MM.1S (cell line): ENCODE data around the gene BCAS4.

Experiments
- DNase-seq: peaks from one replicate; pipeline ENCODE4 v3.0.0-alpha.2; 2015
- H2AFZ ChIP-seq: fragments of 300-600 bp; sonication (generic); 2 replicates; pipeline ENCODE4 v1.6.0; 2016; ENCODE audit warnings: antibody characterized with exemption, low read length
- H3F3A ChIP-seq: fragments of 300-600 bp; sonication (generic); 2 replicates; pipeline ENCODE4 v1.6.1; 2016; ENCODE audit warnings: mild to moderate bottlenecking, antibody characterized with exemption, low read length, moderate library complexity, mixed read lengths; ENCODE audit not compliant: insufficient read depth
- H3K27ac ChIP-seq: fragments of 300-600 bp; sonication (generic); 2 replicates; pipeline ENCODE4 v1.5.1; 2016; ENCODE audit warnings: mild to moderate bottlenecking, low read length
- H3K27me3 ChIP-seq: fragments of 300-600 bp; sonication (generic); replicated peaks from 2 replicates; pipeline ENCODE4 v1.6.0; 2016; ENCODE audit warnings: low read length; ENCODE audit not compliant: insufficient read depth
- H3K36me3 ChIP-seq: fragments of 300-600 bp; sonication (generic); replicated peaks from 2 replicates; pipeline ENCODE4 v1.6.1; 2016; ENCODE audit warnings: mild to moderate bottlenecking, low read length, mixed read lengths; ENCODE audit not compliant: insufficient read depth
- H3K4me1 ChIP-seq: fragments of 300-600 bp; sonication (generic); 2 replicates; pipeline ENCODE4 v1.6.1; 2016; ENCODE audit warnings: low read length, mixed read lengths
- H3K4me2 ChIP-seq: fragments of 300-600 bp; sonication (generic); 2 replicates; pipeline ENCODE4 v1.6.0; 2016; ENCODE audit warnings: low read depth, low read length
- H3K4me3 ChIP-seq: fragments of 300-600 bp; sonication (generic); 2 replicates; pipeline ENCODE4 v1.5.1; 2016; ENCODE audit warnings: low read length, mixed read lengths
- H3K79me2 ChIP-seq: fragments of 300-600 bp; sonication (generic); 2 replicates; pipeline ENCODE4 v1.6.1; 2016; ENCODE audit warnings: mixed run types, low read length, mixed read lengths
- H3K9ac ChIP-seq: fragments of 300-600 bp; sonication (generic); 2 replicates; pipeline ENCODE4 v1.6.1; 2016; ENCODE audit warnings: low read length, mixed read lengths
- H3K9me2 ChIP-seq: fragments of 300-600 bp; sonication (generic); replicated peaks from 2 replicates; pipeline ENCODE4 v1.6.1; 2016; ENCODE audit warnings: mild to moderate bottlenecking, low read length, mixed read lengths; ENCODE audit not compliant: insufficient read depth
- H3K9me3 ChIP-seq: fragments of 300-600 bp; sonication (generic); replicated peaks from 2 replicates; pipeline ENCODE4 v1.6.1; 2016; ENCODE audit warnings: mild to moderate bottlenecking, low read length, mixed read lengths; ENCODE audit not compliant: insufficient read depth
- H4K20me1 ChIP-seq: fragments of 300-600 bp; sonication (generic); 2 replicates; pipeline ENCODE4 v1.6.1; 2016; ENCODE audit warnings: mild to moderate bottlenecking, low read length, moderate library complexity, mixed read lengths; ENCODE audit not compliant: insufficient read depth
- CTCF ChIP-seq: fragments of 300-600 bp; sonication (generic); IDR thresholded peaks from 2 replicates; pipeline ENCODE4 v1.5.1; 2016; ENCODE audit warnings: antibody characterized with exemption, low read length, mixed read lengths
- EZH2 ChIP-seq: fragments of 300-600 bp; sonication (generic); optimal IDR thresholded peaks from 2 replicates; pipeline ENCODE3; 2017; ENCODE audit warnings: low read depth, mild to moderate bottlenecking, antibody characterized with exemption, low read length, mixed read lengths
- EZH2phosphoT487 ChIP-seq: fragments of 300-600 bp; sonication (generic); IDR thresholded peaks from 2 replicates; pipeline ENCODE4 v1.6.1; 2018; ENCODE audit warnings: antibody characterized with exemption, low read length

BCAS4 gene

GRCh38 chr20:50754420-50754819, 40.4 kb upstream of the BCAS4 start:
- no peaks in the 10 kb centered on the region for H3K9me3 ChIP-seq
- no peak overlapping the region for H3K4me3 ChIP-seq
- no peaks in the 10 kb centered on the region for H3K27me3 ChIP-seq
- no peaks in the 10 kb centered on the region for H4K20me1 ChIP-seq
- DNase-seq = no peak
- no peaks in the 10 kb centered on the region for H3K36me3 ChIP-seq
- no peak overlapping the region for H2AFZ ChIP-seq
- TF ChIP-seq EZH2 (no peak), EZH2phosphoT487 (no peak), CTCF (no peak)
- H3K27ac ChIP-seq = no peak overlapping the region
- H3K9ac ChIP-seq = no peak overlapping the region
- no peaks in the 10 kb centered on the region for H3F3A ChIP-seq
- no peaks in the 10 kb centered on the region for H3K9me2 ChIP-seq
- no peaks in the 10 kb centered on the region for H3K4me1 ChIP-seq
- H3K79me2 ChIP-seq = no peaks in the 10 kb centered on the region
- no peak overlapping the region for H3K4me2 ChIP-seq

- DNase-seq = no peak
- H3K36me3 ChIP-seq = no peaks in the 10 kb centered on the region
- no peaks in the 10 kb centered on the region for H3K9me2 ChIP-seq
- H3K27me3 ChIP-seq = no peaks in the 10 kb centered on the region
- no peaks in the 10 kb centered on the region for H4K20me1 ChIP-seq
- H3F3A ChIP-seq = no peaks in the 10 kb centered on the region
- H3K9ac ChIP-seq = no peak overlapping the region
- TF ChIP-seq EZH2 (no peak), CTCF (no peak), EZH2phosphoT487 (no peak)
- H3K4me2 ChIP-seq = no peak overlapping the region
- no peak overlapping the region for H3K4me3 ChIP-seq
- H2AFZ ChIP-seq = no peak overlapping the region
- H3K79me2 ChIP-seq = no peaks in the 10 kb centered on the region
- no peaks in the 10 kb centered on the region for H3K9me3 ChIP-seq
- no peaks in the 10 kb centered on the region for H3K4me1 ChIP-seq
- H3K27ac ChIP-seq = no peak overlapping the region
These were observed 38.4 kb upstream of the BCAS4 start for GRCh38 chr20:50756447-50756846.

DNA sequence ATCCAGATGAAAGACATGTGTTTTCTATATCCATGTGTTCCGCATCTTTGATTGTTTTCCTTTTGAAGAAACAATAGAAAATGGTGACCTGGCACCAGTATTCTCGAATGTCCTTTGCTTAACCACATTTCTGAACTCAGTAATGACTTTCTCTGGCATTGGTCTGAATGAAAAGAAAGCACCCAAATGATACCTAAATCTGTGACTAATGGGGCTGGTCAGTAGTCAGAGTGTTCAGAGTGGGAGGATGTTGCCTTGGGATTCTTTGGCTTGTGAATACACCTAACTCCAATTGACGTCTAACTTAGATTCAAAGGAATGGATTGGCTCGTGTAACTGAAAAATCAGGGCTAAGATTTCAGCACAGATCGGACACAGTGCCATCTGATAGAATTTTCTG, 36.4 kb upstream of the BCAS4 start:
- Histone ChIP-seq H2AFZ (no peak overlapping the region), H3K4me1 (no peaks in the 10 kb centered on the region), H3K9me2 (no peaks in the 10 kb centered on the region), H3K9me3 (no peaks in the 10 kb centered on the region), H3K4me2 (no peak overlapping the region), H3K9ac (no peak overlapping the region), H4K20me1 (no peaks in the 10 kb centered on the region), H3F3A (no peaks in the 10 kb centered on the region), H3K79me2 (no peaks in the 10 kb centered on the region), H3K36me3 (no peaks in the 10 kb centered on the region), H3K4me3 (no peak overlapping the region), H3K27me3 (no peaks in the 10 kb centered on the region), H3K27ac (no peak overlapping the region)
- DNase-seq = no peak
- TF ChIP-seq CTCF = no peak
- no peak for TF ChIP-seq EZH2
- no peak for TF ChIP-seq EZH2phosphoT487
